NCI-H774 (cell line): ENCODE results near the gene CCL3.
"Not testable (repeated sequence)": the region's sequence is repeated elsewhere in the genome, so short reads cannot be mapped to it uniquely, and the experiment has no call there.

Experiments
- DNase-seq: peaks from one replicate; lab custom pipeline; 2025; lab: John Stamatoyannopoulos, UW

CCL3 gene

DNA sequence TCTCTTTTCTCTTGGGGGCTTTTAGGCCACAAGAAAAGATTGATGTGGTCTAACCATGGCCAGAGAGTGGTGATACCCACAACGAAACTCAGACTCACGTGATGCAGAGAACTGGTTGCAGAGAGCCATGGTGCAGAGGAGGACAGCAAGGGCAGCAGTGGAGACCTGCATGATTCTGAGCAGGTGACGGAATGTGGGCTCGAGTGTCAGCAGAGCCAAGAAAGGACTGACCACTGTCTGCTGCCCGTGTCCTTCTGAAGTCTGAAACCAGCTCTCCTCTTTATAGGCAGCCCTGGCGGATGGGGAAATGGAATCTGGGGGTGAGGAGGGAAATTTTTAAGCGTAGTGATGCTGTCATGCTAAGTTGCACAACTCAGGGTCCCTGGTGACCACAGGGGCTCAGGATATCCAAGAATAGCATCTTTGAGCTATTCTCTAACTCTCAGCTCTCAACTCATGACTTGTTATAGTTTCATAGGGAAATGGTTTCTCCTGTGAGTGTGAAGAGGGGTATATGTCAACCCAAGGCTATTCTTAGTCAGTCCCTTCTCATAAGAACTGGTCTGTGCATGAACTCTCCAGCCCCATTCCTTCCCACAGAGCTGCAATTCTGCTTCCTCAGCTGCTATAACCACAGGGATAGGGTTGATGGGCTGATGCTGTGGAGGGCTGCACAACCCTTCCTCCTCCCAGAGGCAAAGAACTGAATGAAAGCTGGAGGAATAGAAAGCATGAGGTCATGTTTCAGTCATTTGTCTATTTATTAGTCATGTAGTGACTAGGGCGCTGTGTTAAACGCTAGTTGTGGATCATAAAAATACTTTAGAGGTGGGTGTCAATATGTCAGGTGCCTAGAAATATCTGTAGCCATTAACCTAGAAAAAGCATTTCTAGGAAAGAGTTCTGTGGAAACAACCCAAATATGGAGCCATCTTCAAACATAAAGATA lies at the start of gene CCL3:
TSS of gene CCL3 (minus strand) at position 256 of the 949 bp plus-strand sequence. CDS start at position 171, 85 bp downstream.
- no peak for DNase-seq

DNA sequence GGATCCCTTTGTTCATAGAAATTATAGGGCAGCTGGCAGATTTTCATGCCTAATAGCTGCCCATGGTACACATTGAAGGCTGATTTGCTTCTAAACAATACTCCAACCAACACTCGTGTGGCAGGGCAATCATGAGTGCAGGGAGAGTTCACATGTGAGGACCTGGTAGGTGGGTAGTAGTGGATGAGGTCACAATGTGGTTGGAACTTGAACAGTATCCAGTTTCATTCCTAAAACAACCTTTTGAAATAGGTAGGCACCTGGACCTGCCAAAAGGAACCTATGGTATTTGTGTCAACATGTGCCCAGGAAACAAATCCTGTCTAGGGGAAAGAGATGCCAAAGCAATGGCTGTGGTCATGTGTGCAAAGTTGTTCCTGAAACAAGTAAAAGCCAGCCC lies 46.5 kb upstream of the CCL3 start:
- DNase-seq: no peak

DNA sequence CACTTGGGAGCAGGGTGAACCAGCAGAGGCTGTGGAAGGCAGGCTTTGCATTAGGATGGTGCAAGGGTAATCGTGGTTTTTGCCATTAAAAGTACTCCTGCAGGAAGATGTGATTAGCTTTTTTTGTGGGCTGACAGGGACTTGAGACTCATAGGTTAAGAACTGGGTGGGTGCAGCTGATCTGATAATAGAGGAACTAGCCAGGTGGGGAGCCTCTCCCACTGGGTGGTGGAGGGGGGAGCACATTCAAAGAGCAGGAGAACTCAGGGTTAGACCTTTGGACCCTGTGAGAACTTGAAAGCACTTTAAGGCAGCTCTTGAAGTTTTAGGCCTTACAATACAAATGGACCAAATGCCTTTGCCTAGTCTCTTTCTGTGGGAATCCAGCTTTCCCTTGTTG lies 46.1 kb upstream of the CCL3 start:
- no peak for DNase-seq

DNA sequence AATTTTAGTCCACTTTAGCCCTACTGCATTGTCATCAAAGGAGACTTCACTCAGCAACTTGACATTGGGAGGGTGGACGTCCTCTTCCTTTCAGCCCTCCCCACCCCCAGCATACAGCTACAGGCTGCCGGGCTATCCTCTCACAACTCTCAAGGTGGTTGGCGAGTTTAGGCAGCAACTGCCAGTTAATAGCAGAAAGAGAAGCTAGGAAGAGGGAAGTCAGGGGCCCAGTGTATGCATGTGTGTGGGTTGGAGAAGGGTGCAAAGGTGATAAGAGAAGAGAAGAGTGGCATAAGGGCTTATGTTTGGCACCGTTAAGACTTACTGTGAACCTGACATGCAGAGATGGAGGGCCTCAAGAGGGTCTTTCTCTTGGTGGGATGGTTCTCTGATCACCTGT lies 45.5 kb upstream of the CCL3 start:
- DNase-seq: no peak

DNA sequence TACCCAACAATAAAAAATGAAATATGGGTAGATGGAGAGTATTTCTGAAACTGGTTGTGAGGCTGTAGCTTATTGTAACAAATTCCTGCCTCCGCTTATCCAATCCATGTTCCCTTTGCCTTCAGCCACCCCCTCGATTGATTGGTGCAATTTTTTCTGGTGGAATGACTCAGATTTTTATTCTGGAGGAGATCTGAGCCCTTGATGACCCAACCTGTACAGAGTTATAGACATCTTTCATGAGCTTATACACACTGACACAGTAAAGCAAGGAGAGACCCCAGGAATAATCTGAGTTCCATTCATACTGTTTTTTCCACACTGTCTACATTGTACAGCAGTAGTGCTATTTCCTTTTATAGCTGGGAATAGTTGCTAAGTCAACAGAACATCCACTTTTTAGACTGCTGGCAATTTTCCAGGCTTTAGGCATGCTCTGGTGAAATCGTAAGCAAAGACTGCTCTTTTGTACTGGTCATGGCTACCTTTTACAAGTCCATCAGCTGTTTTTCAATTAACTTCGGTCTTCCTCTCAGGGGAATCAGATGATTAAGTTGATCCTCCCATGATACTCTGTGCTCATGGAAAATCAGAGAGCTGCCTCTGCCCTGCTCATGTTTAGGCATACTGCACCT lies 43.8 kb upstream of the CCL3 start:
- DNase-seq: no peak

DNA sequence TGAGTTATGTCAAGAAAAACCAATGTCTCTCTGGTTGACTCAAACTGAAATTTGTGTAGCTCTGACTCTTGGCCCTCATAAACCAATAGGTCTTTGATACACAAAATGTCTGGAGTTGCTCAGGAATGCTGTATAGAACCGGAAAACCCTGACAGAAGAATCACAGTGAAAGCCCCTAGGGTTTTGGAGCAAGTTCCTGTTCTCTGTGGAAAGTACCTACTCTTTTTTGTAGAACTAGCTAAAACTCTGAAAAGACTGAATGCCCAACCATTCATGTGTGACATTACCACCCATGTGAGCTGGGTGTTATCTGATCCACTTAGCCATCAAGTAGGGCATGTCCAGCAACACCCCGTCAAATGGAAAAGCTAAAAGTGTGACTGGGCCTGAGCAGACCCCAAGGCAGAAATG lies 42.5 kb upstream of the CCL3 start:
- DNase-seq: no peak

GRCh38 chr17:36131931-36132330 lies 42.0 kb upstream of the CCL3 start:
- DNase-seq: no peak

DNA sequence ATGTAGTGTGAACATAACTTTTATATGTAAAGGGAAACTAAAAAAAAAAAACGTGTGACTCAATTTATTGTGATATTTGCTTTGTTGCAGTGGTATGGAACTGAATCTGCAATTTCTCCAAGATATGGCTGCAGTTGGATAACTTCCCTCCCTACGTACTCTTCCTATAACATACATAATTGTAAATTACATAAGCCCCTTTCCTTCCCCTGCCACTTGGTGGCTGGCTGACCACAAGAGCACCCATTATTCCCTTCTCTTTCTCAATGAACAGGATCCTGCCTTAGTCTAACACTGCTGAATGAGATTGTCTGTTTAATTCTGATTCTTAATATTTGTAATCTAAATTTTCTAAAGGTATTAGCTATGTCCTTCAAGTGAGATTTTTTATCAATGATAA lies 41.5 kb upstream of the CCL3 start:
- no peak for DNase-seq

GRCh38 chr17:36130346-36130745 lies 40.4 kb upstream of the CCL3 start:
- no peak for DNase-seq

GRCh38 chr17:36129616-36130015 lies 39.7 kb upstream of the CCL3 start:
- no peak for DNase-seq

DNA sequence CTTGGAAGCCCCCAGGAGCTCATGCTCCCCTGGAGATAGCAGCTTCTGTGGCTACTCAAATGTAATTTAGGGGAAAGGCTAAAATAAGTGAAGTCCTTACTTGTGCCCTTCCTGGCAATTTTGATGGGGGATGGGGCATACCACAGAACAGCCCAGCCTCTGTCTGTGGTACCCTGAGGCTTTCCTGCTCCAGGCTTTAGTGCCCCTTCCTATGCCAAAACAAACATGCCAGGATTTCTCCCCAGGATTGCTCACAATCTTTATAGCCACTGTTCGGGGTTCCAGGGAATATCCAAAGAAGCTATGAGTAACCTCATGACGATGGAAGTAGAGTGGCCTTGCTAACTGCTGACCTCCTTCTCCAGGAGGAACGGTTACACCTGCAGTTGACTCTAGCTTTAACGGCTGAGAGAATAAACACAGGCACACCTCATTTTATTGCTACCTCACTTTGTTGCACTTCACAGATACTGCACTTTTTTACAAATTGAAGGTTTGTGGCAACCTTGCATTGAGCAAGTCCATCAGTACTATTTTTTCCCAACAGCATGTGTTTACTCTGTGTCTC lies 38.6 kb upstream of the CCL3 start:
- DNase-seq: no peak

GRCh38 chr17:36127911-36128310 lies 38.0 kb upstream of the CCL3 start:
- DNase-seq: no peak

DNA sequence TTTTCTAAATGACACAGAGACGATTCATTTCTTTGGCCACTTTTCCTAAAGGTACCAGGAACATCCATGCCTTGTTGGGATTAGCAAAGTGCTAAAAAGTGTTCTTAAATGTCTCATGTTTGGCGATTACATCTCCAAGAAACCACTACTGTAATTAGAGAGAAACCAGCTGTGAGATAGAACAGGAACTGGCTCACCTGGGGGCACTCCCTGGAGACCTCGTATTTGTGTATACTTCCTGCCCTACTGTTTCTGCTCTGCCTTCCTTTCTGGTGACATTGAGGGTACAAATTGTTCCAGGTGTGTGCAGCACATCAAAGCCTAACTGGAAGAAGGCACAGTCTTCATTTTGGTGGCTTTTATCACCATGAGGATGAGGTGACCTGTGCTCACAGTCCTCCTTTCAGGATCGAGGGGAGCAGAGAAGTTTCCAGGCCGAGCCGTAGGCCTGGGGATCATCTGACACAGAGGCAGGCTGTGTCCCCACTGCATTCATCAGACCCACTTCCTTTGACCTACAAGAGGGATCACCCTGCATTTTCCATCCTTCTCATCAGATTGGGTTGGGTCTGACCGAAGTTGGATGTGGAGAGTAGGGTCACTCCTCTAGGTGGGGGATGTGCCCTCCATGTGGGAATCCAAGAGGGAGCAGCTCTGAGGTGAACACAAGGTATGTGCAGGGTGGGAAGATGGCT lies 37.4 kb upstream of the CCL3 start:
- DNase-seq: no peak

- DNase-seq: no peak
Measured at GRCh38 chr17:36124879-36125824, 35.2 kb upstream of the CCL3 start.

DNA sequence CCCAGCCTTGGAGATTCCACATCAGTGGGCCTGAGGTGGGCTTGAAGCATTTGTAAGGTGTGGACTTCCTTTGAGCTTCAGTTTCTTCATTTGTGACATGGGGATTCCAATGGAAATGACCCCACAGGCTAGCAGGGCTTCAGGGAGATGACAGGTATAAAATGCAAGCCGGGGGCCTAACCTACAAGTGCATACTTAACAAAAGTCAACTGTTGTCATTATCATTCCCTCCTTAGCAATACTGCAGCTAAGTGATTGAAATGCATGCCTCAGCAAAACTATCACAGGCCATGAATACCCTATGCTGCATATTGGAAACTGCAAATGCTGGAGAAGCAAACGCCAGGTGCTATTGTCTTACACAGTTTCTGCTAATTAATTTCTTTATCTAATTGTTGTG lies 33.5 kb upstream of the CCL3 start:
- DNase-seq: no peak

- not testable (repeated sequence) for DNase-seq
Measured at GRCh38 chr17:36121099-36121498, 31.2 kb upstream of the CCL3 start.

GRCh38 chr17:36120221-36120620 lies 30.3 kb upstream of the CCL3 start:
- DNase-seq: no peak

DNA sequence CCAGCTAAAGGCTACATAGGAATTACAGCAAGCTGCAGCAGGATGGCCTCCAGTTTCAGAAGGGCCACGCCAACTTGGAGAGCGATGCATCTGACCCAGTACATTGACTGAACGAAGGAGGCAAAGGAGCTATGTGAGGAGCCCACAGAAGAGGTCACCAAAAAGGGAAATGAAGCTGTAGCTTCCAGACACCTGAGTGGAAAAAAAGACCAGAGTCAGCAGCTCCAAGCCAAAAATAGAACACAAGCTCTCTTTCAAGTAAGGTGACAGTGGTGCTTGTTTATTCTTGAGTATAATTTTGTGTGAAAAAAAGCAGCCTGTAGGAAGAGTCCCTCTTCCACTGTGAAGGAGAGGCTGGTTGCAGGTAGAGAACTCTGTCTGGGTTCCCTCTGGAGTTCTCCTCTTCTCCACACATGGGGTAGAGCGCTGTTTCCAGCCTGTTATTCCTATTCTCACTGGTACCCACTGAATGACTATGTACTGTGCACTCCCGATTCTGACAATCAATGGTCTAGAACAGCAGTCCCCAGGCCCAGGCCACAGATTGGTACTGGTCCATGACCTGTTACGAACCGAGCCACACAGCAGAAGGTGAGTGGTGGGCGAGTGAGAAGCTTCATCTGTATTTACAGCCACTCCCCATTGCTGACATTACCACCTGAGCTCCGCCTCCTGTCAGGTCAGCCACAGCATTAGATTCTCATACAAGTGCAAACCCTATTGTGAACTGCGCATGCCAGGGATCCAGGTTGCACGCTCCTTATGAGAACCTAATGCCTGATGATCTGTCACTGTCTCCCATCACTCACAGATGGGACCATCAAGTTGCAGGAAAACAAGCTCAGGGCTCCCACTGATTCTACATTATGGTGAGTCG lies 28.8 kb upstream of the CCL3 start:
- no peak for DNase-seq

DNA sequence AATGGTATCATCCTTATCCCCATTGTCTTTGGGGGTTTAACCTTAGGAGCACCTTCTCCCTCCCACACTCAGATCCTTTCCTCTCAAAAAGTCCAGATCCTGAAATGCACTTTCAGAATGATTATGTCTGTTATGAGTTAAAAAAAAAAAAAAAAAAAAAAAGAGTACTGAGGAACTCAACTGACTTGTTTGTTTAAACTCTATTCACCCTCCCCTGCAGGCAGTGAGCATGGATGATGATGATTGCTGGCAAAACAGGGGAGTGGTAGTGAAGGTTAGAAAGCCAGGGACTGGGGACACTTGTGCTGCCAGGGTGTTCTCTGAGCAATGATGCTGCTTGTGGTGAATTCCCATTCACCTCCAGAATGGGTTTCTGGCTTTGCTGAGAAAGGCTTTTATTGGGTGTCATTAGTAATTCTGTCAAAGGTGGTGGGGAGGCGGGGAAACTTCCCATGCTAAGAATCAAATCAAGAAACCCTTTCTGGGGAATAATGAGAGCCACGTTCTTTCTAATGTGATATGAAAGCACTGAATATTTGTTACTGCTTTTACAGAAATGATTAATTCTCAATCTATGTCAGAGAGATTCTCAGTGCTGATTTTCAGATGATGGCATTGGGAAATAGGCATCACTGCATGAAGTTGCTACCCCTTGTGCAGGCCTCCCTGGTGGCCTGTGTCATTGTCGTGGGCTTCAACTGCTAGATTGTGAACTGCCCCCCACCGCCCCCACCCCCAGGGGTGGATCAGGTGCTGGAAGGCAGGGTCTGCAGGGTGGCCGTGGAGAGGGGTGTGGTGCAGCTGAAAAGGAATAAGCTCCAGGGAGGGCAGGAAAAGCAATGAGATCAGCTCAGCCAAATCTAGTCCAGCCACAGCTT lies 27.8 kb upstream of the CCL3 start:
- no peak for DNase-seq
